Progenitor cell of endocrine pancreas (in vitro differentiated cells): ENCODE measurements around the gene ACOT2. TPM values are rescaled to one million over a fixed set of nuclear protein-coding genes. Genes with fewer than 3 reads are reported as not detected.
"Not testable (repeated sequence)": the region's sequence is repeated elsewhere in the genome, so short reads cannot be mapped to it uniquely, and the experiment has no call there.

ENCODE experiments used
- DNase-seq: peaks from one replicate; pipeline ENCODE4 v3.0.0; 2021; ENCODE audit warnings: low spot score; ENCODE audit not compliant: unreplicated experiment
- H3K27ac Mint-ChIP-seq: 2 replicates; pipeline ENCODE4 v1.8.0; 2021; ENCODE audit warnings: mild to moderate bottlenecking, moderate library complexity, mixed read lengths
- H3K27me3 Mint-ChIP-seq: 2 replicates; pipeline ENCODE4 v1.8.0; 2021; ENCODE audit warnings: mixed read lengths
- H3K36me3 Mint-ChIP-seq: 2 replicates; pipeline ENCODE4 v1.8.0; 2022; ENCODE audit warnings: mixed read lengths; ENCODE audit not compliant: insufficient read depth
- H3K4me1 Mint-ChIP-seq: 2 replicates; pipeline ENCODE4 v1.8.0; 2021; ENCODE audit warnings: low read depth, mixed read lengths
- H3K4me3 Mint-ChIP-seq: 2 replicates; pipeline ENCODE4 v1.8.0; 2021; ENCODE audit warnings: low read depth, mild to moderate bottlenecking, moderate library complexity, mixed read lengths
- H3K9me3 Mint-ChIP-seq: 2 replicates; pipeline ENCODE4 v1.8.0; 2021; ENCODE audit warnings: low read depth, mixed read lengths
- CTCF ChIP-seq: fragments of 200-600 bp; sonication (generic); IDR thresholded peaks from one replicate; pipeline ENCODE4 v1.5.0; 2021; ENCODE audit warnings: antibody characterized with exemption, mild to moderate bottlenecking; ENCODE audit not compliant: unreplicated experiment
- total RNA-seq: library from RNA; stranded (reverse); gene quantifications from 2 replicates; pipeline ENCODE4 v1.2.1, GENCODE V29; 2021

The ACOT2 gene
- total RNA-seq, 1 donor from 2014 or later: 13.5 TPM

GRCh38 chr14:73539017-73539416 is 30.0 kb upstream of the ACOT2 start:
- H3K27ac Mint-ChIP-seq: not testable (repeated sequence)
- DNase-seq: peak; percentile 33

GRCh38 chr14:73542961-73543360 is 26.1 kb upstream of the ACOT2 start:
- not testable (repeated sequence) for H3K27ac Mint-ChIP-seq, H3K4me1 Mint-ChIP-seq, H3K36me3 Mint-ChIP-seq, H3K4me3 Mint-ChIP-seq, H3K27me3 Mint-ChIP-seq, DNase-seq, H3K9me3 Mint-ChIP-seq

More at GRCh38 chr14:73539017-73539416, 30.0 kb upstream of the ACOT2 start:
- not testable (repeated sequence) for H3K4me1 Mint-ChIP-seq, H3K27me3 Mint-ChIP-seq, H3K4me3 Mint-ChIP-seq, H3K36me3 Mint-ChIP-seq, H3K9me3 Mint-ChIP-seq
- TF ChIP-seq CTCF: peak; percentile 53

- not testable (repeated sequence) for H3K27me3 Mint-ChIP-seq, H3K27ac Mint-ChIP-seq, H3K9me3 Mint-ChIP-seq, H3K36me3 Mint-ChIP-seq, DNase-seq, H3K4me1 Mint-ChIP-seq, H3K4me3 Mint-ChIP-seq
These were observed 23.7 kb upstream of the ACOT2 start for GRCh38 chr14:73545353-73545752.

GRCh38 chr14:73549097-73549496 is 19.9 kb upstream of the ACOT2 start:
- H3K36me3 Mint-ChIP-seq, H3K27me3 Mint-ChIP-seq, DNase-seq, H3K9me3 Mint-ChIP-seq, H3K4me3 Mint-ChIP-seq, H3K4me1 Mint-ChIP-seq, H3K27ac Mint-ChIP-seq: not testable (repeated sequence)

- H3K36me3 Mint-ChIP-seq, H3K27ac Mint-ChIP-seq, H3K9me3 Mint-ChIP-seq, DNase-seq, H3K4me3 Mint-ChIP-seq, H3K27me3 Mint-ChIP-seq, H3K4me1 Mint-ChIP-seq: not testable (repeated sequence)
These were observed 19.0 kb upstream of the ACOT2 start for GRCh38 chr14:73549889-73550524.

GRCh38 chr14:73553845-73554244 is 15.2 kb upstream of the ACOT2 start:
- Mint-ChIP-seq H3K27ac (no peak overlapping the region), H3K36me3 (no peaks in the 10 kb centered on the region), H3K4me1 (no peaks in the 10 kb centered on the region), H3K9me3 (no peaks in the 10 kb centered on the region), H3K4me3 (no peak overlapping the region), H3K27me3 (no peaks in the 10 kb centered on the region)
- no peak for DNase-seq
- no peak for TF ChIP-seq CTCF

GRCh38 chr14:73557201-73557600 is 11.8 kb upstream of the ACOT2 start:
- not testable (repeated sequence) for H3K27ac Mint-ChIP-seq, DNase-seq, H3K4me1 Mint-ChIP-seq, H3K36me3 Mint-ChIP-seq, H3K4me3 Mint-ChIP-seq, H3K9me3 Mint-ChIP-seq, H3K27me3 Mint-ChIP-seq

- DNase-seq, H3K27ac Mint-ChIP-seq, H3K36me3 Mint-ChIP-seq, H3K4me1 Mint-ChIP-seq, H3K4me3 Mint-ChIP-seq, H3K27me3 Mint-ChIP-seq: not testable (repeated sequence)
- peaks cover 14% of the 10 kb centered on the region for H3K9me3 Mint-ChIP-seq
These were observed 10.8 kb upstream of the ACOT2 start for GRCh38 chr14:73558238-73558637.

GRCh38 chr14:73562256-73562655 is 6.8 kb upstream of the ACOT2 start:
- Mint-ChIP-seq H3K36me3 (peaks cover 19% of the 10 kb centered on the region), H3K9me3 (peaks cover 19% of the 10 kb centered on the region)
- H3K27me3 Mint-ChIP-seq, DNase-seq, H3K4me3 Mint-ChIP-seq, H3K4me1 Mint-ChIP-seq, H3K27ac Mint-ChIP-seq: not testable (repeated sequence)

GRCh38 chr14:73562696-73563095 is 6.3 kb upstream of the ACOT2 start:
- H3K27ac Mint-ChIP-seq, H3K4me1 Mint-ChIP-seq, DNase-seq, H3K27me3 Mint-ChIP-seq, H3K4me3 Mint-ChIP-seq: not testable (repeated sequence)
- Mint-ChIP-seq H3K9me3 (peaks cover 19% of the 10 kb centered on the region), H3K36me3 (peaks cover 20% of the 10 kb centered on the region)

GRCh38 chr14:73566431-73566830 is 2.6 kb upstream of the ACOT2 start:
- peaks cover 20% of the 10 kb centered on the region for H3K36me3 Mint-ChIP-seq

GRCh38 chr14:73566935-73567334 is 2.1 kb upstream of the ACOT2 start:
- not testable (repeated sequence) for H3K4me3 Mint-ChIP-seq
- Mint-ChIP-seq H3K4me1 (peaks cover 19% of the 10 kb centered on the region), H3K36me3 (peaks cover 19% of the 10 kb centered on the region)

More at GRCh38 chr14:73566431-73566830, 2.6 kb upstream of the ACOT2 start:
- DNase-seq, H3K4me3 Mint-ChIP-seq, H3K27me3 Mint-ChIP-seq, H3K27ac Mint-ChIP-seq: not testable (repeated sequence)
- H3K9me3 Mint-ChIP-seq: peaks cover 19% of the 10 kb centered on the region
- H3K4me1 Mint-ChIP-seq: peaks cover 19% of the 10 kb centered on the region

More at GRCh38 chr14:73566935-73567334, 2.1 kb upstream of the ACOT2 start:
- not testable (repeated sequence) for DNase-seq, H3K27me3 Mint-ChIP-seq, H3K27ac Mint-ChIP-seq
- peaks cover 16% of the 10 kb centered on the region for H3K9me3 Mint-ChIP-seq
